Cortex of kidney (tissue), 1 donor: Measurements from ENCODE around the gene SOX30.

Experiments used
- DNase-seq: peaks from one replicate; lab custom pipeline; 2025; lab: John Stamatoyannopoulos, UW

Gene SOX30

DNA sequence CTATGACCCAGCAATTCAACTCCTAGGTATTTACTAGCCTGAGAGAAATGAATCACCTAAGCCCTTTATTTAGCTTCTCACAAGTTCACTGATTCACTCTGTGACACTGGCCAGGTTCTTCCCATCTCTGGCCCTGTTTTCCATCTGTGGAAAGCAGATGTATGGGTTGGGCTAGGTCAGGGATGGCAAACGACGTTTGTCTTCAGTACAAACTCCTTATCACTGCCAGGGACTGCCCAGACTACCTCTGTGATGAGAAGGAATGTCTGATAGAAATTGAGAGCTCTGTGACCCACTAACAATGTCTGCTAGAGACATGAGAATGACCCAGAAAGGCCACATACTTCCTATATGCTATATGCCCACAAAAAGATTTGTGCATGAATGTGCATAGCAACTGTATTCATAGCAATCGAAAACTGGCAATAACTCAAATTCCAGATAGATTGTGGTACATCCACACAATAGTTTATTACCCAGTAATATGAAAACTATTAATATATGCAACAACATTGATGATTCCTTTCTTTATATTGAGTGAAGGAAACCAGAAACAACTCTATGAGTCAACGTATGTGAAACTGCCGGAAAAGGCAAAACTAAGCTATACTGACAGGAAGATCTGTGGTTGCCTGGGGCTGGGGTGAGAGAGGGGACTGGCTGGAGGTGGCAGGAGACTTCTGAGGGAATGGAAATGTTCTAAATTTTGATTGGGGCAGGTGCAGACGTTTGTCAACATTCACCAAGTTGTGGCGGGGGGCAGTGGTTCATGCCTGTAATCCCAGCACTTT lies 44.7 kb downstream of the SOX30 start:
- DNase-seq = no peak

DNA sequence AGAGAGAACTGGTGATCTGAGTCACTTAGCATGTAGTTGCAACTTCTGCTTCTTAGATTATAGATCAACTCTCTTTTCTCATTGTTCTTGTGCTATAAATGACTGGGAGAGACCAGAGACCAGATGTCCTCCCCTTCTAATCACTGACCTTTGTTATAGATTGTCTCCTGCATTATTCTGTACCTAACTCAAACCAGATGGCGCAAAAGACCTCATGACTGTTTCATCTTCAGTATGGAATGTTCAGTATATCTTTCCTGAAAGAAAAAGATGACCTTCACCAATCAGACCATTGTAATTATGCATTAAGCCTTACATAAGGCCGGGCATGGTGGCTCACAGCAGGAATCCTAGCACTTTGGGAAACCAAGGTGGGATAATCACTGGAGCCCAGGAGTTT lies 46.2 kb downstream of the SOX30 start:
- DNase-seq = no peak

DNA sequence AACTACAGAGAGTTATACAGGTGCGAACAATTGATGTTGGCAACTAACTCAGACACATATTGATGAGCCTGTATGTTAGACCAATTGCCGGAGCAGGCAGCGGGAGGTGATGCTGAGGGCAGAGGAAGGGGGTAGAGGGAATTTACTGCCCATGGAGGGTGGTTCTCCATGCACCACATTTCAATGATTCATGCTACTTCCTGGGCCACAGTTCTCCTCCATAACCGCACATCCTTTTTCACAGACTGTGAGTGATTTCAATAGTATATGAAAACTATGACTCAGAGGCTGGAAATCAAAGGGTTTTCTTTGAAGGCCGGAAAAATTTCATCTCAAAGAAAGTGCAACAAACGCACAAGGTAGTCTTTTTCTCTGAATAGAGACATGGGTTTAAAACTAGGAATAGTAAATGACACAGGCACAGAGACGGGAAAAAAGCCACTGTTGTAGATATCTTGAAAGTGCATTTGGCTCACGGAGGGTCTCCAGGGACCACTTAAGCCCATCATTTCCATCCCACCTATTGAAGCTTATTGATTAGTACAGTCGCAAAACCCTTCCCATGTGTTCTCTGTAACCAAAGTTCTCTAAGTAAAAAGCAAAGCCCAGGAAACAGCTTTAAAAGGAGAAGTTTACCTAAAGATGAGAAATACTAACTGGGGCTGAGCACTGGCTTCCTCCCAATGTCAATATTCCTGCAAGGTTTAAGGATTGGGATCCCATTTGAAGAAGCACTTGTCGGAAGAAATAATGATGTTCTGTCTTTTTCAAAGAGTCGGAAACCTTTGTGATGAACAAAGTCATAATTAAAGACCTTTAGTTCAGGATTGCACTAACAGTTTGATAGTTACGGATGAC lies 48.7 kb downstream of the SOX30 start:
- DNase-seq = no peak

DNA sequence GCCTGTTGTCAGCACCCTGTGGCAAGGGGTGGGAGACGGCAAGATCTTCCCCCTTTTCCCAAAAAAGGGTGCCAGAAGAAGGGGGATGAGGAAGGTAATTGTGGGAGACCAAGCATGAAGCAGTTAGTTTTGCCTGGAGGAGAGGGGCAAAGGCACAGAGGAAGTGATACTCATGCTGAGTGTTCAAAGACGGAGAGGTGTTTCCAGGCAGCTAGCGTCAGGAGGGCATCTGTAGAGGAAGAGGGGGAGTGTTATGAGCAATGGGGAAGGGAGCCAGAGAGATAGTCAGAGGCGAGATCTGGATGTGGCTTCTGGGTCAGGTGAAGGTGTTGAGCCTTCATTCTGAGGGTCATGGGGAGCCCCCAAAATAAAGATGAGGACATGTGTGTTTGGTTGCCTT lies 49.7 kb downstream of the SOX30 start:
- DNase-seq = no peak

DNA sequence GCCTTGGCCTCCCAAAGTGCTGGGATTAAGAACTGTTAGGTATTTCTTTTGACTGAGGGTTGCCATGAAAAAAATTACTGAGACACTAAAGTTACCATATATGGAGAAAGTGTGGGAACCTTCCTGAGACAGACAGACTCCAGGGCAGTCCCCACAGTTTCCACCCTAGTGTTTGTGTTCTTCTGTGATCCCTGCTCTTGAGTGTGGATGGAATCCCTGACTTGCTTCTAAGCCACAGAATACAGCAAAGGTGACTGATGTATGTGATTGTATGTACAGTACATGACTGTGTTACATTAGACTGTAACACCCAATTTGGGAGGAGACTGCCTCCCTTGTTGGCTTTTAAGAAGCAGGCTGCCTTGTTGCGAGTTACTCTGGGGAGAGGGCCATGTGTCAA lies 52.0 kb downstream of the SOX30 start:
- DNase-seq = no peak

DNA sequence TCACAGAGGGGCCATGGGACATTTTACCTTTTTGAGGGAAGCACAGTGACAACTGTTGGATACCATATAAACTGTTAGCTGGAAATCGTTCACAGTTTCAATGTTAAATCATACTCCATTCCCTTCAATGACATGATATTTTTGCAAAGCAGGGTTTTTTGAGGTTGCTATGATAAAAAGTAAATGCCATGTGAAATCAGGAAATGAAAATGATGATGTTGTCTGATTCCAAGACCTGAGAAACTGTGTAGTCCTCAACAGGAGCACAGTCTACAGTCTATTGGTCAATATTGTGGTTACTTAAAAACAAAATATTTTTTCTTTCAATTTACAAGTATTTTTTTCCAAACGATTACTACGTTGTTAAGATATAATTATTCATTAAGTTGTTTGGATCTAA lies 52.7 kb downstream of the SOX30 start:
- no peak for DNase-seq

DNA sequence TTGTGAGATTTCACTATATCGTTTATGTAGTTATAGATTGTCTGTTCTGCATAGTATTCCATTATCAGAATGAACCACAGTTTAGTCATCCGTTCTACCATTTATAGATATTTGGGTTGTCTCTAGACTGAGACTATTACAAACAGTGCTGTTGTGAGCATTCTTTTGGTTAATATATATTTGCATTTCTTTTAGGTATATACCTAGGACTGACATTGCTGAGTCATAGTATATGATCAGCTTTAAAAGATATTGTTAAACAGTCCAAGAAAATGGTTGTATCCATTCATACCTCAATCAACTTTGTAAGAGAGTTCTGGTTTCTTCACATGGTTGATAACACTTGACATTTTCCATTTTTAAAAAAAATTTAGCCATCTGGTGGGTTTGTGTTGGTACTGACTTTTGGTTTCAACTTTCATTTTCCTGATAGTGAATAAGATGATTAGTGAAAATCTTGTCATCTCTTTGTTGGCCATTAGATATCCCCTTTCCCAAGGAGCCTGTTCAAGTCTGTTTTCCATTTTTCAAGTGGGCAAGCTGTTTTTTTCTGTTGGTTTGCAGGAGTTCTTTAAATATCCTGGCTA lies 53.8 kb downstream of the SOX30 start:
- no peak for DNase-seq

DNA sequence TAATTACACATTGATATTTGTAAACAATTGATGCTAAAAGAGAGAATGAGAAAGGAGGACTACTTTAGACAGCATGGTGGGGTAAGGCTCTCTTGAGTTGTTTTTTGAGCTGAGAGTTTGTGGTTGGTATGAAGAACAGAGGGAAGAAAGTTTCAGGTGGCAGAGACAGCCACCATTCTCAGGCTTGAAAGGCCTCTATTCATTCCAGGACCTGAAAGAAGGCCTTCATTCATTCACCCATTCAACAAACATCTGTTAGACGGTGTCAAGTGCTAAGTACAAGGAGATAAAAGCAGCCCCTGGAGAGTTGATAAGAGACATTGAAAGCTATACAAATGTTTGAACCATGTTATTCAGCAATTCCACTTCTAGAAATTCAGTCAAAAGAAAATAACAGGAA lies 55.0 kb downstream of the SOX30 start:
- DNase-seq = no peak

DNA sequence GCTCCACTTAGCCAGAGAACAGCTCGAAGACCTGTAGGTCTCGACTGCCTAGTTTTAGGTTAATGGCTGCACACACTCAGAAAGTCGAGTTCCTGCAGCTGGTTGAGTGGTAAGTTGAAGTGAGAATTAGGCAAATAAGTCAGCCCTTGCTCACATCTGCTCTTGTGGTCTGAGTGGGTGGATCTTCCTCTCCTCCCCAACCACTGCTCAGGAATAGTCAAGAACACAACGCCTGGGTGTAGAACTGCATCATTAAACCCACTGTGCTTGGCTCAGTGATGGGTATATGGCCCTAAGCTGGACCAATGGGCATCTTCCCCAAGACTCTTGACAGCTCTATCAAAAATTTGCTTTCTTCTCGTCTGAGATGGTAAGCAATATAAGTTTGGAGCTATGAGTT lies 55.8 kb downstream of the SOX30 start:
- no peak for DNase-seq

DNA sequence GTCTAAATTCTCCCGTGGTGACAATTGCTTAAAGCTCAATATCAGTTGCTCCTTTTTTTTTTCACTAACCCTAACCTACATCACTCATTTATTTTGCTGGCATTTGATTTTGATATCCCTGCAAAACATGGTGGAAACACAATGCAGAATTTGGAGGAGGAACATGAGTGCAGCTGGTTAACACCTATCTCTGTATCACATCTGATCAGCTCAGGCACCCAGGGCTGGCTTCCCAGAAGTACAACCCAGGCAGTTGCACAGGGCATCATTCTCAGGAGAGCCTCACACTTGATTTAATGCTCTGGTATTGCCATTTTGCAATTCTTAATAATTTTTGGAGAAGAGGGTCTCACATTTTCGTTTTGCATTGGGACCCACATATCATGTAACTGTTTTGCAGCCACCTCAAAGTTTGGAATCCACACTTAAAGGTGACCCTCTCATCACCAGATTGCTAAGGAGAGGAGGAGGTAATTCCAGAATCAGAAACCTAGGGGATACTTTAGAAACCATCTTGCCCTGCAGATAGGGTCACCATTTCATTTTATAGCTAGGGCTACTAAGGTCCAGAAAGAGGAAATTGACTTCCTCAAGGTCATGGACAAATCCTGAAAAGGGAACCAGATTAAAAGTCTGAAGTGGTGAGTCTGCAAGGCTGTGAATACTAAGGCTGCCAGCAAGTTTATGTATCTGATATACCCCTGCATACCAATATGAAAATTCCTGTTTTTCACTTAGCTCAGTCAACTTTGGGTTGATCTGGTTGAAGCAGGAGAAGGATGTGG lies 57.4 kb downstream of the SOX30 start:
- DNase-seq = no peak

DNA sequence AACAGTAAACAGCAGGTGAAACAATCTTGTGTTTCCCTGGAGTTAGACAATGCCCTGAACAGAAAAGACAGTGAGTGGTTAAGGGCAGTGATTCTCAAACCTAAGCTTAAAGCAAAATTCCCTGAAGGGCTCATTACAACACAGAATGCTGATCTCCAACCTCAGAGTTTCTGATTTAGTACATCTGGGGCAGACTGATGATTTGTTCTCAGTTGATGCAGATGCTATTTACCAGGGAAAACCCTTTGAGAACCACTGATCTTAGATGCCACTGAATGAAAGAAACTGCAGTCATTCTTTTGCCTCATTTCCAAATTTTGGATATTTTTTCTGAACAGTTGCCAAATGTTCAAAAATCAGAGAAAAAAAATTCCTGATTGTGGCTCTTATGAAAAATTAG lies 58.0 kb downstream of the SOX30 start:
- no peak for DNase-seq

DNA sequence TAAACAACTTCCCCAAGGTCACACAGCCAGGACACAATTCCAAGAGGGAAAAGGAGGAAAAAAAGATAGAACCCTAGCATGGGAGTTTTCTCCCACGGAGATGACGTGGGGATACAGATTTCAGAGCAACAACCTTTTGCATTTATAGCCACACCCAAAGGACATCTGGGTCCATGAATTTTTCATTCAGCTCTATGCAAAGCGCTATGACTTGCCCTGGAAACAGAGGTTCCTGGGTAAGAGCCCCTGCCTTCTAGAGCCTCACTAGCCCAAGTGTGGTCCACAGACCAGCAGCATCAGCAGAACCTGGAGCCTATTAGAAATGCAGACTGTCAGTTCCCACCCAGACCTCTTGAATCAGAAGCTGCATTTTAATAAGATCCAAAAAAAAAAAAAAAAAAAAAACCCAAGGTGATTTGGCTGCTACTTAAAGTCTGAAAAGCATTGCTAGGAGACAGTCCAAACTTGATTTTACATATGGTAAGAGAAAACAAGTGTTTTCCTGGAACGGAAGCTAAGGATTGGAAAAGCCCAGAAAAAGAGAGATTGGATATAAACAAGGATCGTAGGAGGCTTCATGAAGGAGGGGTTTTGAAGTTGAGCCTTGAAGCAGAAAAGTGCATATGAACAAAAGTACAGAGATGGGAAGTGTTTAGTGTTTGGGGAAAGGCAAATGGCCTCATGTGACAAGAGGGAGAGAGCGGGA lies 59.0 kb downstream of the SOX30 start:
- DNase-seq = no peak

DNA sequence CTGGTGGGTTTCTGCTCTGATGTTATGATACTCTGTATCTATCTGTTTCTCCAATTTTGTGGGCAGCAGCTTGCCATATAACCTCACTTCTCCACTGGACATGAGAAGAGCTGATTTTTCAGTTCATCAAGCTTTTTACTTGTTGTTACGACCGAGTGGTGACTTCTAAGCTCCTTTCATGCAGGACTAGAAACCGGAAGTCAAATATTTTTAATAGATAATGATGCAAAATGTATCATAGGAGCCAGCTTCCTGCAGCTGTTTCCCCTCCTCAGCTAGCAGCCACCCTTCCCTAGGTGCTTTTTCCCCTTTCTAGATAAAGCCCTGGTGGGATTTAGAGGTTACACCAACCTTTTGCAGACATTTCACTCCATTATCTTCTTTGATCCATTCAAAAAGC lies 59.6 kb downstream of the SOX30 start:
- no peak for DNase-seq

DNA sequence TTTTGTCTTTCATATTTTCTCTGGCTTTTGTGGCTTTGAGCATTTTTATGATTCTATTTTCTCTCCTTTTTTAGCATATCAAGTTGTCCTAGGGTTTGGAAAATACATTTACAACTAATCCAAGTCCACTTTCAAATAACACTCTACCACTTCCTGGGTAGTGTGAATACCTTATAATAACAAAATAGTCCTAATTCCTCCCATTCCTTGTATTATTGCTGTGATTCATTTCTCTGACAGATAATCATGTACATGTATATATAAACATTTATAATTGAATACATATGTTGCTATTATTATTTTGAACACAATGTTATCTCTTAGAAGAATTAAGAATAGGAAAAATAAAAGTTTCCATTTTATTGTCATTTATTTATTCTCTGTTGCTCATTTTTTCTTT lies 61.8 kb downstream of the SOX30 start:
- DNase-seq = no peak

DNA sequence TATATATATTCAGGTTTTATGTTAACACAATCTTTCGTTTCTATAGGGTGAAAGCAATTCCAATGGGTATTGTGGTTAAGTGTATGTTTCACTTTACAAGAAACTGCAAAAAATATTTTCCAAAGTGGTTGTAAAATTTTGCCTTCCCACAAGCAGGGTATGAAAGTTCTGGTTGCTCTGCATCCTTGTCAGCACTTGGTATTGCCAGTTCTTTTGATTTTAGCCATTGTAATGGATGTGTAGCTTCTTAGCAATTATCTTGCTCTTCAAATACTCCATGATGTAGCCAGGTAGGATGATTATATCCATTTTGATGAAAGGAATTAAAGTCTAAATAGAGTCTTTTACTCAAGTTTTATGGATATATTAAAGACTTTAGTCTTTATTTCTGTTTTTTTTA lies 67.6 kb downstream of the SOX30 start:
- no peak for DNase-seq

DNA sequence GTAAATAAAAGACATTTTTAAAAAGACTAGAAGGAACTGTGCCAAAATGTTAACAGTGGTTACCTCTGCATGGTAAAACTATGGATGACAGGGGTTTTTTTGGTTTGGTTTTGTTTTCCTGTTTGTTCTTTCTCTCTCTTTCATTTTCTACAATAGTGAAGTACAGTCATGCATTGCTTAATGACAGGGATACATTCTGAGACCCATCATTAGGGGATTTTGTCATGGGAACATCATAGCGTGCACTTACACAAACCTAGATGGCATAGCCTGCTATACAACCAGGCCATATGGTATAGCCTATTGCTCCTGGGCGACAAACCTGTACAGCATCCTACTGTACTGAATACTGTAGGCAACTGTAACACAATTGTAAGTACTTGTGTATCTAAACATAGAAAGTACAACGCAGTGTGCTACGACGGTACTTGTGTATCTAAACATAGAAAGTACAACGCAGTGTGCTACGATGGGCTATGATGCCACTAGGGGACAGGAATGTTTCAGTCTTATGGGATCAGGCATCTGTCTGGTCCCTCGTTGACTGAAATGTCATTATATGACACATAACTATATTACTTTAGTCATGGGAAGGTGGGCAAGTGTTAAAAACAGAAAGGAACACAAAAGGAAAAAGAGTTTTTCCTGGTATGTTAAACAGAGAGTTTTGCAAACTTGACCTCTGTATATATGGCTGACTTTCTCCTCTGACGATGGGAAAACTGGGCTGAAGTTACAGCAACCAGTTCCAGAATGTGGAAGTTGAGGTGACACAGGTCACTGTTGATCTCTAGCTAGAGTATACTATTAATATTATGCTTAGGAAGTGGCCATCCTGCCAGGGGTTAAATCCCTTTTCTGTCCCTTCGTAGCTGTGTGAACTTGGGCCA lies 69.3 kb downstream of the SOX30 start:
- no peak for DNase-seq

DNA sequence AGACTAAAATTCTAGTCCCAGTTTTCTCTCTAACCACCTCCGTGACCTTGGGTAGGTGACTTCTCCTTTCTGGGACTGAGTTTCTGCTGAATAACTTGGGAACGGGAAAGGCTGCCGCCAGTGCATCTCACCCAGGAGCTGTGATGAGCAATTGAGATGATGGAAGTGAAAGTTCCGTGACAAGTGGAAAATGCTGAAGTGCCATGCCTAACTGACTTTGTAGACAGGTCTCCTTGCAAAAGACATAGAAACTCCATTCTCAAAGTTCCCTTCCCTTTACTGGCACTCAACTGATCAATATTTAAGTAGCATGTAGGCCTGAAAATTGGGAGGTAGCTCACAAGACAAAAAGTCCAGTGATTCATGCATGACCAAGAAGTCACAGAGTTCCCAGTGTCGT lies 70.3 kb downstream of the SOX30 start:
- DNase-seq = no peak

DNA sequence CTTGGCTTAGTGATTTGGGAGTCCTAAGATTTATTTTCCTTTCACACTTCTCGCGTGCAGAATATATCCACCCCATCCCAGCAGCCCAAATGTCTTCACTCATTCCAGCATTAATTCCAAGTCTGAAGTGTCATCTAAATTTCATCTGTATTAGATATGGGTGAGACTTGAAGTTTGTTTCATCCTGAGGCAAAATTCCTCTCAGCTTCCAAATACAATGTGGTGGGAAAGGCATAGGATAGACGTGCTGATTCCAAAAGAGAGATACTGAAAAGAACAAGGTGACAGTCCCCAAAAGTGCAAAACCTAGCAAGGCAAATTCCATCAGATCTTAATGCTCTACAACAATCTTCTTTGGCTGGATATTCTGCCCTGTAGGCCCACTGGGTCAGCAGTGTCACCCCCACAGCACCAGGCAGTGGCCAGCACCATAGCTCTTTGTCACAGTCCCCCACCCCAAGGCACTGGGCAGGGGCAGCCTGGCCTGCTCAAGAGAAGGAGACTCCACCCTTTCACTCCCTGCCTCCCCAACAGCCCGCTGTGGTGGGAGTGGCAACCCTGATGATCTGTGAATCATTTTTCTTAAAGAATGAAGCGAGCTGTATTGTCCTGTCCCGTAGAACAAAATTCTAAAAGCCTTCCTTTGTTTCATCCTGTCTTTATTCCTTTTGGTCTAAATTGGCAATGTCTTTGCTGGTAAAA lies 74.0 kb downstream of the SOX30 start:
- no peak for DNase-seq

DNA sequence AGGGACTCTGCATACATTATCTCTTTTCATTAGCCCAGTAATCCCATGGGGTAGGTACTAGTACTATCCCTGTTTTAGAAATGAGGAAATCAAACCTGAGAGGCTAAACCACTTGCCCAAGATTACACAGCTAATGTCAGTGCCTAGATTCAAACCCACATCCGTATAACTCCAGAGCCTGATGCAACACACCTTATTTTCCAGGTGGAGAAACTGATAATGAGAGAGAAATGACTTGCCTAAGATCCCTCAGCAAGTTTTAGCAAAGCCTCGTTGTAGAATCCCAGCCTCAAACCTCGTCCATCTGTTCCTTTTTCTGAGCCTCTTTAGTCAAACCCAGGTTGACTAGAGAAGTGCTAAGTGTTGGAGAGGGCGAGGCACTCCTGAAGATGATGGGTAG lies 75.6 kb downstream of the SOX30 start:
- DNase-seq = no peak
